Measurements from ENCODE around the gene KCNIP4.

KCNIP4 gene

DNA sequence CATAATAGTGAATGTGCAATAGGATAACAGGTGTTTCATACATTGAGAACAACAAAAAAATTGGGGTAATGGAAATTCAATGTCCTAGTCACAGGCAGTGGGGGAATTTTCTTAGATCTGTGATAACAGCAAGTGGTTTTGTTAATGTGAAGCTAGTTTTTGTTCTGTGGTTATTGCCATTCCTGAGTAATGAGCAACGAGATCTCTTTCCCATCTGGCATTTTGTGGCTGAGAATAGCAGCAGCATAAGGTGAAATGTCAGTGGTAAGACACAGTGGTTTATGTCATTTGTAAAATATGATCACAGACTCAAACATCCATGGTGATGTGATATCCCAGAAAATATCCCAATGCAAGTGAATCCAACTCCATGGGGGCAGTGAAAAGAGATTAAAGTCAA, 497.5 kb downstream of the KCNIP4 start:
- peak; percentile 51 for DNase-seq (ENCODE audit: low read depth)
- TF ChIP-seq, protein P1, sequence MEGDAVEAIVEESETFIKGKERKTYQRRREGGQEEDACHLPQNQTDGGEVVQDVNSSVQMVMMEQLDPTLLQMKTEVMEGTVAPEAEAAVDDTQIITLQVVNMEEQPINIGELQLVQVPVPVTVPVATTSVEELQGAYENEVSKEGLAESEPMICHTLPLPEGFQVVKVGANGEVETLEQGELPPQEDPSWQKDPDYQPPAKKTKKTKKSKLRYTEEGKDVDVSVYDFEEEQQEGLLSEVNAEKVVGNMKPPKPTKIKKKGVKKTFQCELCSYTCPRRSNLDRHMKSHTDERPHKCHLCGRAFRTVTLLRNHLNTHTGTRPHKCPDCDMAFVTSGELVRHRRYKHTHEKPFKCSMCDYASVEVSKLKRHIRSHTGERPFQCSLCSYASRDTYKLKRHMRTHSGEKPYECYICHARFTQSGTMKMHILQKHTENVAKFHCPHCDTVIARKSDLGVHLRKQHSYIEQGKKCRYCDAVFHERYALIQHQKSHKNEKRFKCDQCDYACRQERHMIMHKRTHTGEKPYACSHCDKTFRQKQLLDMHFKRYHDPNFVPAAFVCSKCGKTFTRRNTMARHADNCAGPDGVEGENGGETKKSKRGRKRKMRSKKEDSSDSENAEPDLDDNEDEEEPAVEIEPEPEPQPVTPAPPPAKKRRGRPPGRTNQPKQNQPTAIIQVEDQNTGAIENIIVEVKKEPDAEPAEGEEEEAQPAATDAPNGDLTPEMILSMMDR (IDR thresholded peaks at IDR 0.05; ENCODE audit: insufficient read depth, low read depth, low read length, missing control alignments): no peak
- no peak overlapping the region for H3K4me3 ChIP-seq (ENCODE audit: low read length)

DNA sequence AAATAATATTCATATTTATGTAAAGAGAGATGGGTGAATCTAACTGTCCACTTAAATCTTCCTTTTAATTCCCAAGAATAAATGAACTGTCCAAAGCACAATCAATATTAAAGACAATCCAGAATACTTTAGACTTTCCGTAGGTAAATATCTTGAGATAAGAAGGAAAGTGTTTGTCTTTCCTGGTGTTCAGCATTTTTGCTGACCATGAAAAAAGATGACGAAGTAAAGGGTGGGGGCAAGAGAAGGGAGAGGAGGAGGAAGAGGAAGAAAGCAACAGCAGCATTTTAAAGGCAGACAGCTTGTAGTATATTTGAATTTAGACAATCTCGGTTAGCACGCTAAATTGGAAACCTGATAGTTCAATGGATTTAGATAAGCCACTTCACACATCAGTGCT, 498.2 kb downstream of the KCNIP4 start:
- no peak for DNase-seq (ENCODE audit: low read depth)
- no peak overlapping the region for H3K4me3 ChIP-seq (ENCODE audit: low read length)
- TF ChIP-seq, protein P1 (IDR thresholded peaks at IDR 0.05; ENCODE audit: insufficient read depth, low read depth, low read length, missing control alignments): no peak

DNA sequence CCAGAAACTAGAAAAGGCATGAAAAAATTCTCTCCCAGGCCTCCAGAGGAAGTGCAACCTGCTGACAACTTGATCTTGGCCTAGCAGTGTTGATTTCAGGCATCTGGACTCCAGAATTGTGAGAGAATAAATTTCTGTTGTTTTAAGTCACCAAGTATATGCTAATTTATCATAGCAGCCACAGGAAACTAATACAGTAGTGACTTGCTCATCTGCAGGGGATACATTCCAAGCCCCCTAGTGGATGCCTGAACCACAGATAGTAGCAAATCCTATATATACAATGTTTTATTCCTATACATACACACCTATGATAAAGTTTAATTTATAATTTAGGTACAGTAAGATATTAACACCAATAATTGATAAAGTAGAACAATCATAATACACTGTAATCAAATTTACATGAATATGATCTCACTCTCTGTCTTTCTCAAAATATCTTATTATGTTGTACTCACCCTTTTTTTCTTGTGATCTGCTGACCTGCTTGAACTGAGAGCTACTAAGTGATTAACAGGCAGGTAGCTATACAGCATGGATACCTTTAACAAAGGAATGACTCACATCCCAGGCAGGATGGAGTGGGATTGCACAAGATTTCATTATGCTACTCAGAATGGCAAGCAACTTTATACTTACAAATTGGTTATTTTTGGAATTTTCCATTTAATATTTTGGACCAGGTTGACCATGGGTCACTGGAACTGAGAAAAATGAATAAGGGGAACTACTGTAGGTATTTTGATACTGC, 501.1 kb downstream of the KCNIP4 start:
- TF ChIP-seq, protein P1 (IDR thresholded peaks at IDR 0.05; ENCODE audit: insufficient read depth, low read depth, low read length, missing control alignments): no peak
- DNase-seq (ENCODE audit: low read depth): peak; percentile 87
- H3K4me3 ChIP-seq (ENCODE audit: low read length): no peak overlapping the region

DNA sequence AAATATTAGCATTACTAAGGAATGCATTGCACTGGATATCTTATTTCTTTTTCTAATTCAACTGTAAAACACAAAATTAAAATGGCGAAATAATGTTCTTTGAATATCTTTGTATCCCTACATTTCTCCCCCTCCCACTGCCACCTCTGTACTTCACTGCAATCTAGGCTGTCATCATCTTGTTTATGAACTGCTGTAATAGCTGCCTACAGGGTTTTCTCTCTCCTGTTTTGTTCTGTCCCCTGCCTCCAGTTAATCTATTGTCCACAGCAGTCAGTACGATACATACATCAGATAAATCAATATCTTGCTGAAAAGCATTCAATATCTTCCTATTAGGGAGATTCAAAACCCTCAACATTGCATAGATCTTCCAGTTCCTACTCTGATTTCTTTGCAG, 528.4 kb downstream of the KCNIP4 start:
- TF ChIP-seq, protein P1 (IDR thresholded peaks at IDR 0.05; ENCODE audit: insufficient read depth, low read depth, low read length, missing control alignments): no peak
- no peak for DNase-seq (ENCODE audit: low read depth)
- no peak overlapping the region for H3K4me3 ChIP-seq (ENCODE audit: low read length)

DNA sequence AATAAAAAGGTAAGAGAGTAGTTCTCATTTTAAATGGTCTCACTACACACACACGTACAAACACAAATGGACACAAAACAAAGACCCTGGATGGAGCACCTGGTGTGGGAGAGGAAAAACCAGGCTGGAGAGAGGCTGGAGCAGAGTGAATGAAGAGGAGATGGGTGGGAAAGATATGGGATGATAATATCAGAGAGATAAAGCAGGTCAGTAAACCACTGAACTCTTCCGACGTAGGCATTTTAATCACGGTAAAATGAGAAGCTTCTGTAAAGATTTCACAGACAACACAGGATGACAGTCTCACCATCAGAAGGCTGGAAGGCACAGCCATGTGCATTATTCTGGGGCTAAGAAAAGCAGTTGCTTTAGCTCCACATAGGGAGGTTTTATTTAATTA, 532.8 kb downstream of the KCNIP4 start:
- H3K4me3 ChIP-seq (ENCODE audit: low read length): no peak overlapping the region
- DNase-seq (ENCODE audit: low read depth): no peak
- TF ChIP-seq, protein P1 (IDR thresholded peaks at IDR 0.05; ENCODE audit: insufficient read depth, low read depth, low read length, missing control alignments): no peak

DNA sequence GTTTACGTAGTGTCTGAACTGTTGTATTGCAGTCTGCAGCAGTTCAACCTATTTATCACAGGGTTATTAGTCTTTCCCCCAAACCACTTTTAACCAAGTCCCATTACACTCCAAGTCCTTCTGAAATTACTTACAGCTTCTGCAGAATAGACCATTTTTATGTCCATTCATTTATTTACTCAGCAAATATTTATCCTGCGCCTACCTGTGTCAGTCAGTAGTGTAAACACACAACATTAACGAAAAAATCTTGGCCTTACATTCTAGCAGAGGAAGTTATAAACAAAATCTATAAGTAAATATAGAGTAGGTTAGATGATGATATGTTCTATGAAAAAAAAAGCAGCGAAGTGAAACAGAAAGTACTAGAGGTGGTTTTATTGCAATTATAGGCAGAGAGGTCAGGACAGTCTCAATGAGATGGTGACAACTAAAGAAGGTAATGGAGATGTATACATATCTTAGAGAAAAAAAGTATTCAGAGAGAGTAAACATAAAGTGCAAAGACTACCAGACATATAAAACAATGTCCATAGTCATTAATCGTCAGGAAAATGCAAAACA, 534.7 kb downstream of the KCNIP4 start:
- TF ChIP-seq, protein P1 (IDR thresholded peaks at IDR 0.05; ENCODE audit: insufficient read depth, low read depth, low read length, missing control alignments): no peak
- DNase-seq (ENCODE audit: low read depth): no peak
- no peak overlapping the region for H3K4me3 ChIP-seq (ENCODE audit: low read length)

DNA sequence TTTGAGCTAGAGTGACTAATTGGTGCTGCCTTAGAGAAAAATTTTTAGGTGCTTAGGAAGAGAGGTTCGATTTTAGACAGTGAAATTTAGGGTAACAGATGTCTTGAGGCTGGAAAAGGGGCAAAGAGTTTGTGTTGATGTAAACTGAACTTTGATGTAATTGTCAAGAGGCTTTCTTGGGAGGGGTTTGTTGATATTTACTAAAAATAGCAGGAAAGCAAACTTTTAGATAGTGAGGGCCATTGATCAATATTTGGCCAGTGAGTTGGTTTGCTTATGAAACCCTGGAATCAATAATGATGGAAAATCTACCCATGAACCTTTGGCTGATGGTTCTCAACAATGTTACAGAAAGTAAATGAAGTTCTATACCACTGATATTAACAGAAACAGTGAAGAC, 537.5 kb downstream of the KCNIP4 start:
- H3K4me3 ChIP-seq (ENCODE audit: low read length): no peak overlapping the region
- DNase-seq (ENCODE audit: low read depth): no peak
- TF ChIP-seq, protein P1 (IDR thresholded peaks at IDR 0.05; ENCODE audit: insufficient read depth, low read depth, low read length, missing control alignments): no peak
